GM23338 (cell line): ENCODE data around the gene CLEC11A. TPM values are rescaled to one million over a fixed set of nuclear protein-coding genes. Genes with fewer than 3 reads are reported as not detected.

Experiments used
- ATAC-seq: fragments of 200-7000 bp; cut with Tn5 transposase; 3 replicates; pipeline ENCODE4 v1.9.1; 2020
- DNase-seq: peaks from one replicate; pipeline ENCODE4 v3.0.0-alpha.2; 2015; ENCODE audit warnings: low spot score
- H2AFZ ChIP-seq: fragments of 200-600 bp; sonication (generic); 2 replicates; pipeline ENCODE4 v1.8.0; 2016; ENCODE audit warnings: antibody characterized with exemption, mild to moderate bottlenecking, moderate library complexity
- H3F3A ChIP-seq: fragments of 200-600 bp; sonication (generic); replicated peaks from 2 replicates; pipeline ENCODE4 v1.8.0; 2017; ENCODE audit warnings: antibody characterized with exemption, mixed run types, low read depth
- H3K27ac ChIP-seq: fragments of 200-600 bp; sonication (generic); 2 replicates; pipeline ENCODE4 v1.6.1; 2016; ENCODE audit warnings: low read depth
- H3K27me3 ChIP-seq: fragments of 200-600 bp; sonication (generic); 2 replicates; pipeline ENCODE4 v1.8.0; 2016; ENCODE audit warnings: mild to moderate bottlenecking, mixed run types, moderate library complexity; ENCODE audit not compliant: insufficient read depth
- H3K36me3 ChIP-seq: fragments of 200-600 bp; sonication (generic); 2 replicates; pipeline ENCODE4 v1.8.0; 2016; ENCODE audit warnings: mild to moderate bottlenecking; ENCODE audit not compliant: insufficient read depth
- H3K4me1 ChIP-seq: fragments of 200-600 bp; sonication (generic); 2 replicates; pipeline ENCODE4 v1.8.0; 2016; ENCODE audit warnings: mild to moderate bottlenecking, moderate library complexity; ENCODE audit not compliant: insufficient read depth
- H3K4me2 ChIP-seq: fragments of 200-600 bp; sonication (generic); 2 replicates; pipeline ENCODE4 v1.7.1; 2017; ENCODE audit warnings: mixed run types
- H3K4me3 ChIP-seq: fragments of 200-600 bp; sonication (generic); 2 replicates; pipeline ENCODE4 v1.6.1; 2016; ENCODE audit warnings: mixed run types
- H3K79me2 ChIP-seq: fragments of 200-600 bp; sonication (generic); replicated peaks from 2 replicates; pipeline ENCODE4 v1.8.0; 2017; ENCODE audit warnings: mild to moderate bottlenecking; ENCODE audit not compliant: insufficient read depth
- H3K9me2 ChIP-seq: fragments of 200-600 bp; sonication (generic); 2 replicates; pipeline ENCODE4 v1.8.0; 2017; ENCODE audit not compliant: insufficient read depth
- H4K20me1 ChIP-seq: fragments of 200-600 bp; sonication (generic); replicated peaks from 2 replicates; pipeline ENCODE4 v1.8.0; 2017; ENCODE audit warnings: mild to moderate bottlenecking; ENCODE audit not compliant: insufficient read depth
- H3K27ac Mint-ChIP-seq: 2 replicates; pipeline ENCODE4 v1.8.0; 2020; ENCODE audit warnings: inconsistent platforms, mild to moderate bottlenecking, moderate library complexity, mixed read lengths
- H3K27me3 Mint-ChIP-seq: 3 replicates; pipeline ENCODE4 v1.8.0; 2022; ENCODE audit warnings: low read depth, mild to moderate bottlenecking, moderate library complexity, mixed read lengths, inconsistent platforms; ENCODE audit not compliant: insufficient read depth, poor library complexity
- H3K36me3 Mint-ChIP-seq: 3 replicates; pipeline ENCODE4 v1.8.0; 2021; ENCODE audit warnings: low read depth, mild to moderate bottlenecking, inconsistent platforms, moderate library complexity, mixed read lengths
- H3K4me1 Mint-ChIP-seq: 3 replicates; pipeline ENCODE4 v1.8.0; 2020; ENCODE audit warnings: mild to moderate bottlenecking, inconsistent platforms, mixed read lengths
- H3K4me3 Mint-ChIP-seq: 3 replicates; pipeline ENCODE4 v1.8.0; 2021; ENCODE audit warnings: moderate library complexity, mild to moderate bottlenecking, inconsistent platforms, mixed read lengths
- H3K9me3 Mint-ChIP-seq: 3 replicates; pipeline ENCODE4 v1.8.0; 2020; ENCODE audit warnings: moderate library complexity, mild to moderate bottlenecking, inconsistent platforms, mixed read lengths
- CREB1 ChIP-seq: fragments of 250-450 bp; sonication (Bioruptor Pico); IDR thresholded peaks from 2 replicates; pipeline ENCODE4 v1.5.0; 2020; ENCODE audit warnings: low read depth, mild to moderate bottlenecking, moderate library complexity
- EZH2 ChIP-seq: fragments of 200-600 bp; sonication (generic); IDR thresholded peaks from one replicate; pipeline ENCODE4 v1.8.0; 2017; ENCODE audit warnings: antibody characterized with exemption, mild to moderate bottlenecking, low read depth; ENCODE audit not compliant: unreplicated experiment
- EZH2phosphoT487 ChIP-seq: fragments of 200-600 bp; sonication (generic); IDR thresholded peaks from one replicate; pipeline ENCODE4 v1.8.1; 2018; ENCODE audit warnings: antibody characterized with exemption; ENCODE audit not compliant: unreplicated experiment
- JUNB ChIP-seq: IDR thresholded peaks from one replicate; pipeline ENCODE4 v1.6.1; 2016; ENCODE audit warnings: antibody characterized with exemption; ENCODE audit not compliant: unreplicated experiment
- NANOG ChIP-seq: IDR thresholded peaks from 2 replicates; pipeline ENCODE4 v1.6.1; 2016; ENCODE audit warnings: antibody characterized with exemption, borderline replicate concordance
- POLR2AphosphoS5 ChIP-seq: IDR thresholded peaks from 2 replicates; pipeline ENCODE4 v1.6.1; 2016; ENCODE audit warnings: antibody characterized with exemption, low read depth
- STAT1 ChIP-seq: IDR thresholded peaks from one replicate; pipeline ENCODE4 v1.6.1; 2016; ENCODE audit warnings: antibody characterized with exemption; ENCODE audit not compliant: unreplicated experiment
- ZNF114 ChIP-seq: fragments of 250-450 bp; sonication (Bioruptor Pico); IDR thresholded peaks from 2 replicates; pipeline ENCODE4 v1.5.0; 2020; ENCODE audit warnings: mild to moderate bottlenecking, moderate library complexity
- ZNF331 ChIP-seq: fragments of 250-450 bp; sonication (Bioruptor Pico); IDR thresholded peaks from 2 replicates; pipeline ENCODE4 v1.5.0; 2020; ENCODE audit warnings: low read depth, mild to moderate bottlenecking, moderate library complexity
- ZNF462 ChIP-seq: fragments of 250-450 bp; sonication (Bioruptor Pico); IDR thresholded peaks from 2 replicates; pipeline ENCODE4 v1.5.0; 2020; ENCODE audit warnings: mild to moderate bottlenecking, moderate library complexity
- polyA plus RNA-seq: library from polyadenylated mRNA; unstranded; fragments of >200 nt; fragmentation: Nextera tagmentation; extraction: Ambion mirVana; gene quantifications from 2 replicates; pipeline ENCODE4 v1.2.1, GENCODE V29; 2016
- total RNA-seq: library from RNA; depleted of rRNA; stranded (reverse); fragments of >200 nt; shearing (Covaris generic); gene quantifications from 2 replicates; pipeline ENCODE4 v1.2.3, GENCODE V29; 2014
- TF ChIP-seq, protein P1 (sequence below): IDR thresholded peaks from 2 replicates; pipeline ENCODE4 v1.6.1; 2016; ENCODE audit warnings: antibody characterized with exemption
- TF ChIP-seq, protein P2 (sequence below), 2 experiments: fragments of 200-600 bp in 1 of 2; sonication (generic) in 1 of 2; conservative IDR thresholded peaks; 2 replicates each; pipeline versions ENCODE4 v1.5.1 to v1.6.1; 2016 to 2017; ENCODE audit warnings: antibody characterized with exemption in 2 of 2, low read depth in 2 of 2, mild to moderate bottlenecking in 2 of 2, moderate library complexity in 1 of 2
- TF ChIP-seq, protein P3 (sequence below): IDR thresholded peaks from one replicate; pipeline ENCODE4 v1.6.1; 2018; ENCODE audit warnings: antibody characterized with exemption; ENCODE audit not compliant: unreplicated experiment

The CLEC11A gene
- total and polyA plus RNA-seq, 2 experiments from 2014 or later, result 8.0 to 15.5 TPM

DNA sequence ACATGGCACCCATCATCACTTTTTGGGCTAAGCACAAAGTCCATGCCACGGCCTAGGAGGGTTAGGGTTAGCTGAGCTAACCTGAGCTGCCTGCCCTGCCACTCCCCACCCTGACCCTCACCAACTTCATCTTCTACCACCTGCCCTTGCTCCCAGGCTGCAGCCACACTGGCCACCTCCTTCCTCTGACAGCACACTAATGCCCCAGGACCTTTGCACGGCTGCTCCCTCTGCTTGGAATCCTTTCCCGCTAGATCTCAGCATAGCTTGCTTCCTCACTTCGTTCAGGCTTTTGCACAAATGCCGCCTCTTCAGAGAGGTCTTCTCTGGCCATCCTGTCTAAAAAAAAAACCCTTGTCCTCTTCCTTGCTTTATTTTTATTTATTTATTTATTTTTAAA lies 16.8 kb upstream of the CLEC11A start:
- TF ChIP-seq, protein P1, sequence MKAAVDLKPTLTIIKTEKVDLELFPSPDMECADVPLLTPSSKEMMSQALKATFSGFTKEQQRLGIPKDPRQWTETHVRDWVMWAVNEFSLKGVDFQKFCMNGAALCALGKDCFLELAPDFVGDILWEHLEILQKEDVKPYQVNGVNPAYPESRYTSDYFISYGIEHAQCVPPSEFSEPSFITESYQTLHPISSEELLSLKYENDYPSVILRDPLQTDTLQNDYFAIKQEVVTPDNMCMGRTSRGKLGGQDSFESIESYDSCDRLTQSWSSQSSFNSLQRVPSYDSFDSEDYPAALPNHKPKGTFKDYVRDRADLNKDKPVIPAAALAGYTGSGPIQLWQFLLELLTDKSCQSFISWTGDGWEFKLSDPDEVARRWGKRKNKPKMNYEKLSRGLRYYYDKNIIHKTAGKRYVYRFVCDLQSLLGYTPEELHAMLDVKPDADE, result no peak
- TF ChIP-seq ZNF114 (CRISPR knock-in tag) (no peak), JUNB (no peak), EZH2phosphoT487 (no peak), NANOG (no peak), ZNF462 (no peak), EZH2 (no peak), ZNF331 (CRISPR knock-in tag) (no peak), CREB1 (CRISPR knock-in tag) (no peak), POLR2AphosphoS5 (no peak), STAT1 (no peak)
- TF ChIP-seq, protein P2, sequence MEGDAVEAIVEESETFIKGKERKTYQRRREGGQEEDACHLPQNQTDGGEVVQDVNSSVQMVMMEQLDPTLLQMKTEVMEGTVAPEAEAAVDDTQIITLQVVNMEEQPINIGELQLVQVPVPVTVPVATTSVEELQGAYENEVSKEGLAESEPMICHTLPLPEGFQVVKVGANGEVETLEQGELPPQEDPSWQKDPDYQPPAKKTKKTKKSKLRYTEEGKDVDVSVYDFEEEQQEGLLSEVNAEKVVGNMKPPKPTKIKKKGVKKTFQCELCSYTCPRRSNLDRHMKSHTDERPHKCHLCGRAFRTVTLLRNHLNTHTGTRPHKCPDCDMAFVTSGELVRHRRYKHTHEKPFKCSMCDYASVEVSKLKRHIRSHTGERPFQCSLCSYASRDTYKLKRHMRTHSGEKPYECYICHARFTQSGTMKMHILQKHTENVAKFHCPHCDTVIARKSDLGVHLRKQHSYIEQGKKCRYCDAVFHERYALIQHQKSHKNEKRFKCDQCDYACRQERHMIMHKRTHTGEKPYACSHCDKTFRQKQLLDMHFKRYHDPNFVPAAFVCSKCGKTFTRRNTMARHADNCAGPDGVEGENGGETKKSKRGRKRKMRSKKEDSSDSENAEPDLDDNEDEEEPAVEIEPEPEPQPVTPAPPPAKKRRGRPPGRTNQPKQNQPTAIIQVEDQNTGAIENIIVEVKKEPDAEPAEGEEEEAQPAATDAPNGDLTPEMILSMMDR (conservative IDR thresholded peaks at IDR 0.05; ENCODE audit: low read depth in 2 of 2), result no peak
- TF ChIP-seq, protein P3, sequence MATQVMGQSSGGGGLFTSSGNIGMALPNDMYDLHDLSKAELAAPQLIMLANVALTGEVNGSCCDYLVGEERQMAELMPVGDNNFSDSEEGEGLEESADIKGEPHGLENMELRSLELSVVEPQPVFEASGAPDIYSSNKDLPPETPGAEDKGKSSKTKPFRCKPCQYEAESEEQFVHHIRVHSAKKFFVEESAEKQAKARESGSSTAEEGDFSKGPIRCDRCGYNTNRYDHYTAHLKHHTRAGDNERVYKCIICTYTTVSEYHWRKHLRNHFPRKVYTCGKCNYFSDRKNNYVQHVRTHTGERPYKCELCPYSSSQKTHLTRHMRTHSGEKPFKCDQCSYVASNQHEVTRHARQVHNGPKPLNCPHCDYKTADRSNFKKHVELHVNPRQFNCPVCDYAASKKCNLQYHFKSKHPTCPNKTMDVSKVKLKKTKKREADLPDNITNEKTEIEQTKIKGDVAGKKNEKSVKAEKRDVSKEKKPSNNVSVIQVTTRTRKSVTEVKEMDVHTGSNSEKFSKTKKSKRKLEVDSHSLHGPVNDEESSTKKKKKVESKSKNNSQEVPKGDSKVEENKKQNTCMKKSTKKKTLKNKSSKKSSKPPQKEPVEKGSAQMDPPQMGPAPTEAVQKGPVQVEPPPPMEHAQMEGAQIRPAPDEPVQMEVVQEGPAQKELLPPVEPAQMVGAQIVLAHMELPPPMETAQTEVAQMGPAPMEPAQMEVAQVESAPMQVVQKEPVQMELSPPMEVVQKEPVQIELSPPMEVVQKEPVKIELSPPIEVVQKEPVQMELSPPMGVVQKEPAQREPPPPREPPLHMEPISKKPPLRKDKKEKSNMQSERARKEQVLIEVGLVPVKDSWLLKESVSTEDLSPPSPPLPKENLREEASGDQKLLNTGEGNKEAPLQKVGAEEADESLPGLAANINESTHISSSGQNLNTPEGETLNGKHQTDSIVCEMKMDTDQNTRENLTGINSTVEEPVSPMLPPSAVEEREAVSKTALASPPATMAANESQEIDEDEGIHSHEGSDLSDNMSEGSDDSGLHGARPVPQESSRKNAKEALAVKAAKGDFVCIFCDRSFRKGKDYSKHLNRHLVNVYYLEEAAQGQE, result no peak
- no peaks in the 10 kb centered on the region for H3F3A ChIP-seq
- no peak overlapping the region for H3K4me2 ChIP-seq
- no peak overlapping the region for H3K4me3 ChIP-seq
- no peaks in the 10 kb centered on the region for H3K9me2 ChIP-seq
- no peaks in the 10 kb centered on the region for H3K4me1 Mint-ChIP-seq
- no peaks in the 10 kb centered on the region for H3K27me3 ChIP-seq
- H2AFZ ChIP-seq, result no peak overlapping the region
- no peak for DNase-seq
- no peaks in the 10 kb centered on the region for H4K20me1 ChIP-seq
- H3K9me3 Mint-ChIP-seq, result peaks cover 91% of the 10 kb centered on the region
- no peak overlapping the region for H3K4me3 Mint-ChIP-seq
- H3K79me2 ChIP-seq, result no peaks in the 10 kb centered on the region
- no peak overlapping the region for H3K27ac ChIP-seq
- peaks cover 4% of the 10 kb centered on the region for H3K27me3 Mint-ChIP-seq
- ATAC-seq, result no peak
- no peaks in the 10 kb centered on the region for H3K36me3 ChIP-seq
- H3K36me3 Mint-ChIP-seq, result peaks cover 45% of the 10 kb centered on the region
- H3K27ac Mint-ChIP-seq, result no peak overlapping the region
- H3K4me1 ChIP-seq, result 0 out of 2 replicates have a peak, but pooled peaks cover 2% of the 10 kb centered on the region
